GM12865 (cell line): ENCODE measurements around the gene CNTNAP2.

Source experiments
- DNase-seq: peaks from one replicate; pipeline ENCODE4 v3.0.0; 2010; ENCODE audit warnings: low read depth
- H3K4me3 ChIP-seq: 2 replicates; pipeline ENCODE4 v1.5.1; 2011; ENCODE audit warnings: mild to moderate bottlenecking, low read depth, low read length, control low read depth
- CTCF ChIP-seq: IDR thresholded peaks from 2 replicates; pipeline ENCODE4 v1.5.1; 2011; ENCODE audit warnings: low read length, control low read depth, low read depth, inconsistent platforms; ENCODE audit not compliant: insufficient read depth; ENCODE audit errors: missing control alignments

The CNTNAP2 gene

GRCh38 chr7:148084138-148084537 lies 1967.5 kb downstream of the CNTNAP2 start:
- TF ChIP-seq CTCF = peak; percentile 58
- H3K4me3 ChIP-seq = no peak overlapping the region
- peak; percentile 63 for DNase-seq

GRCh38 chr7:148091882-148092281 lies 1975.3 kb downstream of the CNTNAP2 start:
- no peak for TF ChIP-seq CTCF
- H3K4me3 ChIP-seq = no peak overlapping the region
- DNase-seq = no peak

- no peak for TF ChIP-seq CTCF
- no peak overlapping the region for H3K4me3 ChIP-seq
- DNase-seq = no peak
Observed at GRCh38 chr7:148093375-148094166, 1977.0 kb downstream of the CNTNAP2 start.

GRCh38 chr7:148095066-148095465 lies 1978.5 kb downstream of the CNTNAP2 start:
- no peak for DNase-seq
- TF ChIP-seq CTCF = no peak
- no peak overlapping the region for H3K4me3 ChIP-seq

- no peak overlapping the region for H3K4me3 ChIP-seq
- TF ChIP-seq CTCF = no peak
- no peak for DNase-seq
Observed at GRCh38 chr7:148104136-148104716, 1987.6 kb downstream of the CNTNAP2 start.

- no peak overlapping the region for H3K4me3 ChIP-seq
- TF ChIP-seq CTCF = no peak
- no peak for DNase-seq
Observed at GRCh38 chr7:148104924-148105323, 1988.3 kb downstream of the CNTNAP2 start.
